Activated CD8-positive, alpha-beta T cell treated with anti-CD3 and anti-CD28 coated beads for 36 hours (primary cell): ENCODE results near the gene POLE2. TPM values are rescaled to one million over a fixed set of nuclear protein-coding genes. Genes with fewer than 3 reads are reported as not detected.

Experiments
- ATAC-seq: fragments of 200-7000 bp; cut with Tn5 transposase; one replicate; pipeline ENCODE4 v1.10.0; 2021; ENCODE audit warnings: mild to moderate bottlenecking, moderate library complexity
- CTCF ChIA-PET: fragments of 350-600 bp; sonication (Branson Sonifier 250); formaldehyde crosslinking; loops from one replicate; lab custom pipeline; 2021; ENCODE audit warnings: antibody characterized with exemption; lab: Charles Lee
- POLR2A ChIA-PET: fragments of 350-600 bp; sonication (Branson Sonifier 250); formaldehyde crosslinking; loops from one replicate; lab custom pipeline; 2021; ENCODE audit warnings: antibody characterized with exemption; lab: Charles Lee
- DNase-seq: peaks from one replicate; pipeline ENCODE4 v3.0.0-alpha.2; 2020
- H3K27ac Mint-ChIP-seq: one replicate; pipeline ENCODE4 v1.8.0; 2021; ENCODE audit warnings: mild to moderate bottlenecking, mixed read lengths
- H3K27me3 Mint-ChIP-seq: one replicate; pipeline ENCODE4 v1.8.0; 2021; ENCODE audit warnings: mixed read lengths
- H3K36me3 Mint-ChIP-seq: one replicate; pipeline ENCODE4 v1.8.0; 2021; ENCODE audit warnings: low read depth, mixed read lengths
- H3K4me1 Mint-ChIP-seq: one replicate; pipeline ENCODE4 v1.8.0; 2021; ENCODE audit warnings: low read depth, mixed read lengths
- H3K4me3 Mint-ChIP-seq: one replicate; pipeline ENCODE4 v1.8.0; 2021; ENCODE audit warnings: mild to moderate bottlenecking, moderate library complexity, mixed read lengths
- H3K9me3 Mint-ChIP-seq: one replicate; pipeline ENCODE4 v1.8.0; 2021; ENCODE audit warnings: mixed read lengths
- intact Hi-C: fragments of 100-400 bp; cut with micrococcal nuclease; formaldehyde crosslinking; loops from one replicate; pipeline ENCODE4 v1.10.0; 2022
- total RNA-seq, 2 experiments: library from RNA; stranded (reverse); gene quantifications; one replicate each; pipeline ENCODE4 v1.2.3, GENCODE V29; 2021
- TF ChIP-seq, protein P1 (sequence below): fragments of 200-600 bp; IDR thresholded peaks from one replicate; pipeline ENCODE4 v1.8.0; 2022; ENCODE audit warnings: antibody characterized with exemption, mild to moderate bottlenecking

POLE2 gene
- total RNA-seq, 2 experiments from 2014 or later: 36.3 to 36.5 TPM

DNA sequence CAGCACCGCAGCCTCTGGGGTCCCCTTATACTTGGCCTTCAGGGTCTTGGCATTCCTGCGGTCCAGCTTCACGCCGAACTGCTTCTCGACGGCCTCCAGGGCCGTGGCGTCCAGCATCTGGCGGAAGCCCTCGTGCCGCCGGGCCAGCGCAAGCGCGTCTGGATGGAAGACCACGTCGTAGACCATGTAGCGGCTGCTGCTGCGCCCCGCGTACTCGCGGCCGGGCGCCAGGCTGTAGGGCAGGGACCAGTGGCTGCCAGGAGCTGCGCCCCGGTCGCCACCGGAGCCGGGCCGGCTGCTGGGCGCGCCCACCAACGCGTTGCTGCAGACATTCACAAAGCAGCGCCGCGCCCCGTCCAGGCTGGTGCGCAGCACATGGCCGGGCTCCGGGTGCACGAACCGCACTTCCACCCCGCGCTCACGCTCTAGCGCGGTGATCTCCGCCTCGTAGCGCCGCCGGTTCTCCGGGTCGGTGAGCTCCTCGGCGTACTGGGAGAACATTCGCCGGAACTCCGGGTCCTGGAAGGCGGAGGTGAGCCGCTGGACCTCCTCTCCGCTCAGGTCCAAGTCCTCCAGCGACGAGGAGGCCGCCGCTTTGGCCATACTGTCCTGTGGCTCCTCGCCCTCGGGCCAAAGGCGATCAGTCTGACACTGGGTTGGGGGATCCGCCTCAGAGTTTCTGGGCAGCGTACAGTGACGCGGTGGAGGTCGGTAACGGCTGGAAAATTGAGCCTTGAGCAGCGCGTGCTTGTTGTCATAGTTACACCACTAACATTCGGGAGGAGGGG is 53.3 kb downstream of the POLE2 start, which contains the start of gene DNAAF2:
Gene DNAAF2 (minus strand): TSS at position 698 of the 788 bp plus-strand sequence. CDS start 95 bp downstream, at position 603.
- ChIA-PET CTCF (interaction anchor here (0.6 to 2.2 kb wide), 25 partner anchors 9 to 482 kb away, joined by 3 to 30 read pairs (median 4); partner anchors contain the start of genes KLHDC2, LRR1, MGAT2 and NEMF), POLR2A (interaction anchor here (0.8 to 2.9 kb wide), 19 partner anchors 10 to 897 kb away, joined by 3 to 44 read pairs (median 4); partner anchors contain the start of genes DMAC2L, KLHDC2, L2HGDH and LRR1)
- peak within 1 kb of the TSS; percentile 98 for H3K27ac Mint-ChIP-seq
- H3K36me3 Mint-ChIP-seq: peaks cover 55% of the 10 kb centered on the region
- peak within 1 kb of the TSS; percentile 92 for H3K4me3 Mint-ChIP-seq
- H3K9me3 Mint-ChIP-seq: no peaks in the 10 kb centered on the region
- H3K4me1 Mint-ChIP-seq: peaks cover 31% of the 10 kb centered on the region
- no peaks in the 10 kb centered on the region for H3K27me3 Mint-ChIP-seq
- peak; percentile 36 for ATAC-seq
- TF ChIP-seq, protein P1, sequence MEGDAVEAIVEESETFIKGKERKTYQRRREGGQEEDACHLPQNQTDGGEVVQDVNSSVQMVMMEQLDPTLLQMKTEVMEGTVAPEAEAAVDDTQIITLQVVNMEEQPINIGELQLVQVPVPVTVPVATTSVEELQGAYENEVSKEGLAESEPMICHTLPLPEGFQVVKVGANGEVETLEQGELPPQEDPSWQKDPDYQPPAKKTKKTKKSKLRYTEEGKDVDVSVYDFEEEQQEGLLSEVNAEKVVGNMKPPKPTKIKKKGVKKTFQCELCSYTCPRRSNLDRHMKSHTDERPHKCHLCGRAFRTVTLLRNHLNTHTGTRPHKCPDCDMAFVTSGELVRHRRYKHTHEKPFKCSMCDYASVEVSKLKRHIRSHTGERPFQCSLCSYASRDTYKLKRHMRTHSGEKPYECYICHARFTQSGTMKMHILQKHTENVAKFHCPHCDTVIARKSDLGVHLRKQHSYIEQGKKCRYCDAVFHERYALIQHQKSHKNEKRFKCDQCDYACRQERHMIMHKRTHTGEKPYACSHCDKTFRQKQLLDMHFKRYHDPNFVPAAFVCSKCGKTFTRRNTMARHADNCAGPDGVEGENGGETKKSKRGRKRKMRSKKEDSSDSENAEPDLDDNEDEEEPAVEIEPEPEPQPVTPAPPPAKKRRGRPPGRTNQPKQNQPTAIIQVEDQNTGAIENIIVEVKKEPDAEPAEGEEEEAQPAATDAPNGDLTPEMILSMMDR: no peak
- intact Hi-C loops: loop anchor here (2.0 to 5.0 kb wide), 4 partner anchors 14 to 228 kb away; partner anchors contain the start of genes KLHDC2, MGAT2 and RPL36AL
- peak; percentile 72 for DNase-seq

GRCh38 chr14:49633640-49634546 is 54.1 kb downstream of the POLE2 start:
- ChIA-PET POLR2A (interaction anchor here (0.8 to 2.9 kb wide), 18 partner anchors 9 to 678 kb away, joined by 3 to 44 read pairs (median 4); partner anchors contain the start of genes DMAC2L, KLHDC2, L2HGDH and LRR1), CTCF (interaction anchor here (0.6 to 2.2 kb wide), 30 partner anchors 9 to 482 kb away, joined by 3 to 30 read pairs (median 4); partner anchors contain the start of genes KLHDC2, LRR1, MGAT2 and NEMF)
- intact Hi-C loops: loop anchor here (2.0 to 5.0 kb wide), 4 partner anchors 13 to 228 kb away; partner anchors contain the start of genes KLHDC2, MGAT2 and RPL36AL
- H3K4me3 Mint-ChIP-seq: peak overlapping the region; percentile 92
- DNase-seq (peak; percentile 97), ATAC-seq (peak; percentile 90)
- H3K27me3 Mint-ChIP-seq: no peaks in the 10 kb centered on the region
- peak overlapping the region; percentile 96 for H3K27ac Mint-ChIP-seq
- TF ChIP-seq, protein P1: peak; percentile 81
- peaks cover 48% of the 10 kb centered on the region for H3K36me3 Mint-ChIP-seq
- peaks cover 36% of the 10 kb centered on the region for H3K4me1 Mint-ChIP-seq
- H3K9me3 Mint-ChIP-seq: no peaks in the 10 kb centered on the region

GRCh38 chr14:49623941-49624839 is 63.8 kb downstream of the POLE2 start:
- H3K4me1 Mint-ChIP-seq: peaks cover 46% of the 10 kb centered on the region
- peak overlapping the region; percentile 76 for H3K27ac Mint-ChIP-seq
- no peaks in the 10 kb centered on the region for H3K27me3 Mint-ChIP-seq
- ATAC-seq: peak; percentile 3
- TF ChIP-seq, protein P1: no peak
- DNase-seq: peak; percentile 30
- intact Hi-C loops: loop anchor here (10.0 kb wide), 1 partner anchor 491 kb away; the partner anchor contains the start of gene VCPKMT
- POLR2A ChIA-PET: interaction anchor here (0.6 to 5.7 kb wide), 5 partner anchors 10 to 144 kb away, joined by 3 to 60 read pairs (median 7); partner anchors contain the start of genes DNAAF2, KLHDC2, LRR1 and RPS29
- peak overlapping the region; percentile 90 for H3K4me3 Mint-ChIP-seq
- H3K36me3 Mint-ChIP-seq: peaks cover 60% of the 10 kb centered on the region
- H3K9me3 Mint-ChIP-seq: no peaks in the 10 kb centered on the region
- CTCF ChIA-PET: interaction anchor here (0.9 to 2.3 kb wide), 5 partner anchors 8 to 237 kb away, joined by 3 to 13 read pairs (median 3); partner anchors contain the start of genes DNAAF2 and LRR1

DNA sequence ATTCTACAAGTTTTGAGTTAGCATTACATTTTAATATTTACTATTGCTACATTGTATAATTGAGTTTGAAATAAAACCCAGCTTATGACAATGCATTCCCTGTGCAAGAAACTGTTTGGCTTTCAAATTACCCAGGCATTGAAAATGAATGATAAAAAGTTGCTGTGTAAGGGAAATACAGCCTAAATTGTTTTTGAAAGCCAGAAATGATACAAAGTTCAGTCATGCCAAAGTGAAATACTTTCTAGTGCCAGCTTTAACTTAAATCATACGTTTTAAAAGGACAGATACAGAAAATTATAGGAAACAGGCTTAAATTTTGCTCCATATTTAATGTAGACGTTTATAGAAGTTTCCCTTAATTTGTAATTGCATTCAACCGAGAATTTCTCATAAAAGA is 64.6 kb downstream of the POLE2 start:
- intact Hi-C loops: loop anchor here (10.0 kb wide), 1 partner anchor 491 kb away; the partner anchor contains the start of gene VCPKMT
- DNase-seq: no peak
- no peaks in the 10 kb centered on the region for H3K27me3 Mint-ChIP-seq
- peak overlapping the region; percentile 90 for H3K4me3 Mint-ChIP-seq
- no peaks in the 10 kb centered on the region for H3K9me3 Mint-ChIP-seq
- H3K36me3 Mint-ChIP-seq: peaks cover 66% of the 10 kb centered on the region
- TF ChIP-seq, protein P1: no peak
- ChIA-PET CTCF (interaction anchor here (0.7 to 1.1 kb wide), 2 partner anchors 9 to 493 kb away, joined by 3 to 6 read pairs; partner anchors contain the start of gene VCPKMT), POLR2A (interaction anchor here (0.6 to 5.7 kb wide), 6 partner anchors 11 to 145 kb away, joined by 3 to 60 read pairs (median 13); partner anchors contain the start of genes DNAAF2, KLHDC2, LRR1 and RPS29)
- H3K4me1 Mint-ChIP-seq: peaks cover 47% of the 10 kb centered on the region
- no peak for ATAC-seq
- peak overlapping the region; percentile 76 for H3K27ac Mint-ChIP-seq
